Ovary (tissue), 3 donors: ENCODE data around the gene GATAD1.
A peak's percentile ranks its signal among the peaks of the same experiment; 100 is the strongest.

Experiments used
- EP300 ChIP-seq: sonication (generic); formaldehyde crosslinking; IDR thresholded peaks from one replicate; pipeline ENCODE4 v1.6.1; 2017; ENCODE audit warnings: antibody characterized with exemption
- TF ChIP-seq, protein P1 (sequence below), 3 donors: fragments of 450-650 bp in 2 of 3; fragments of 200-600 bp in 1 of 3; IDR thresholded peaks; one replicate each; pipeline versions ENCODE4 v1.5.1 to v1.8.0; 2016 to 2022; ENCODE audit warnings: antibody characterized with exemption in 3 of 3, mild to moderate bottlenecking in 1 of 3
- donor health status: DM: no; HTN: no; CAD: no.

DNA sequence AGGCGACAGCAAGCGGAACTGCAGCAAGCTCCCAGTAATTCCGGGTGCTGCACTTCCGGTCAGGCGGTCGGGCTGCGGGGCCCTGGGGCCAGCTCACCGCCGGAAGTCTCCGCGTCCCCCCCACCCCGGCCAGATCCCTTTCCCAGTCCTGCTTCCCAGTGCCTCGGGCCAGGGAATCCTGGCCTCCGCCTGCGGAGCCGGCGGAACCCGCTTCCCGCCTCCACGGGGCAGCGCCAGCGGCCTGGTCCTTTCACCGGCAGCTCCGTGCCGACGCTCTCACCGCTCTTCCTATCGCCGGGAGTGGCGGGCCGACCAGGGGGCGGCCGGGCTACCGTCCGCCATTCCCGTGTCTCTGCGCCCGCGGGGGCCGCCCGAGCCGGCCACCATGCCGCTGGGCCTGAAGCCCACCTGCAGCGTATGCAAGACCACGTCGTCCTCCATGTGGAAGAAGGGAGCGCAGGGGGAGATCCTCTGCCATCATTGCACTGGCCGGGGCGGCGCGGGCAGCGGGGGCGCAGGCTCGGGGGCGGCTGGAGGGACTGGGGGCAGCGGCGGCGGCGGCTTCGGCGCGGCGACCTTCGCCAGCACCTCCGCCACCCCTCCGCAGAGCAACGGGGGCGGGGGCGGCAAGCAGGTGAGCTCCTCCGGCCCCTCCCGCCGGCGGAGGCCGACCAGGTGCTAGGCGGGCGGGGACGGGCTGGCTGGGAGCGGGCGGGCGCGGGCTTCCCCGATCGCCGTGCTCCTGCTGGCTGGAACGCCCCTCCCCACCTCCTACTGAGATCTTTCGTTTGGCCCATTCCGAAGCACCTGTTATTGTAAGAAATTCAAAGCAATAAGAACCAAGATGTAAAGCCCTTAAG lies at the start of gene GATAD1:
- no peak for TF ChIP-seq EP300
- TF ChIP-seq, protein P1, sequence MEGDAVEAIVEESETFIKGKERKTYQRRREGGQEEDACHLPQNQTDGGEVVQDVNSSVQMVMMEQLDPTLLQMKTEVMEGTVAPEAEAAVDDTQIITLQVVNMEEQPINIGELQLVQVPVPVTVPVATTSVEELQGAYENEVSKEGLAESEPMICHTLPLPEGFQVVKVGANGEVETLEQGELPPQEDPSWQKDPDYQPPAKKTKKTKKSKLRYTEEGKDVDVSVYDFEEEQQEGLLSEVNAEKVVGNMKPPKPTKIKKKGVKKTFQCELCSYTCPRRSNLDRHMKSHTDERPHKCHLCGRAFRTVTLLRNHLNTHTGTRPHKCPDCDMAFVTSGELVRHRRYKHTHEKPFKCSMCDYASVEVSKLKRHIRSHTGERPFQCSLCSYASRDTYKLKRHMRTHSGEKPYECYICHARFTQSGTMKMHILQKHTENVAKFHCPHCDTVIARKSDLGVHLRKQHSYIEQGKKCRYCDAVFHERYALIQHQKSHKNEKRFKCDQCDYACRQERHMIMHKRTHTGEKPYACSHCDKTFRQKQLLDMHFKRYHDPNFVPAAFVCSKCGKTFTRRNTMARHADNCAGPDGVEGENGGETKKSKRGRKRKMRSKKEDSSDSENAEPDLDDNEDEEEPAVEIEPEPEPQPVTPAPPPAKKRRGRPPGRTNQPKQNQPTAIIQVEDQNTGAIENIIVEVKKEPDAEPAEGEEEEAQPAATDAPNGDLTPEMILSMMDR (IDR thresholded peaks at IDR 0.05) = peak in 2 of 3 donors; percentile 91 to 93
